ENCODE data around the gene BABAM2. TPM values are rescaled to one million over a fixed set of nuclear protein-coding genes. Genes with fewer than 3 reads are reported as not detected.

Gene BABAM2
- total RNA-seq, 4 donors from 2014 or later: 33.3 to 48.9 (median 37.9) TPM

DNA sequence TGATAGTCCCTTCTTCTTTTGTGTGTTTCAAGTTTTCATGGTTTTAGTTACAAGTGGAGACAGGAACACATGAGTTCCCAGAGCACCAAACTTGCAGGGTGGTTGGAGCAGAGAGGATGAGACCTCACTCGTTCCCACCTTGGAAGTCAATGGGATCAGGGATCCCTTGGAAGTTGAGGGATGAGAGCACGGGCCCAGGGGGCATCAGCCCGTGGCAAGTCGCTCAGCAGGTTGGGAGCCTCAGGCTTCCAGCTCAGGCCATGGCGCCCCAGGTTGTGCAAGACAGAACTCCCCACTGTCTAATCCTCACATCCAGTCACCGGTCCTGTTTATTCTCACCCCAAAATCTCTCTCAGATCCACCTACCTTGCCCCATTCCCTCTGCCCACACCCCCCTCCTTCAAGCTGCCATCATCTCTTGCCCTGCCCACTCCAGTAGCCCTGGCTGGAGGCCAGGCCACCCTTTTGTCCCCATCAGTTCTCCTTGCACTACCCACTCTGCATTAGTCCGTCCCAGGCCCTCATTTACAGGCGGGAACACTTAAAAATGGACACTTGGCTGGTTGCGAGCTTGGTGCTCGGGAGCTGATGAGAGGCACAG, 464.5 kb downstream of the BABAM2 start:
- 90 to 100% methylated on average over 1 to 10 of the region's 10 CpGs for WGBS, 2 donors (ENCODE audit: low coverage in 1 of 2)
- in situ Hi-C loops (cut with MboI; ENCODE audit: low pct_ligation_motif_present in 1 of 4, low pct_unique_long_range_greater_than_20kb in 1 of 4, low sequenced_read_pairs in 3 of 4): no loop called here

DNA sequence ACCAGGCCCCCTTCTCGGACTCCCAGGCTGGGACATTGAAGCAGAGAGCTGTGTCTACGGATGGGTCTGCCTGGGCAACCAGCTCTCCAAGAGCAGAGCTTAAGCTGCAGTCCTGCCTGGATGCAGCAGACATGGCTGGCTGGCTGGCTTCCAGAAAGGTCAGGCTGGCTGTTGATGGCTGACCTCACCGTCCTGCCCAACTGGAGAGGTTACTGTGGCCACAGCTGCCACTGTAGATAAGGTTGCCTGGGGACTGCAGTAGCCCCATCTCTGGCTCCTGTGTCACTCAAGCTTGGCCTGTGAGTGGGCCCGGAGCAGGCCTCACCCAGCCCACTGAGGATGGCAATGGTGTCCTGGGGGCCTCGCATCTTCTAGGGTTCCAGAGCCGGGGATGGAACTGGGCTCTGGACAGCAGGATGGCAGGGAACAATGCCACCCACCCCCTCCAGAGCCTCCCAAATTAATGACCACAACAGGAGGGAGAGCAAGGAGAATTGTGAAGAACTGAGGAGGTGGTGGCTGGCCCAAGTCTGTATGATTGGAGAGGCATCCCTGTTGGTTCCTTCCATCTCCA, 465.1 kb downstream of the BABAM2 start:
- WGBS, 2 donors (ENCODE audit: low coverage in 1 of 2): 81% methylated on average over 6 of the region's 6 CpGs; no CpG with 5 or more reads in 1 of the 2 donors
- in situ Hi-C loops (cut with MboI; ENCODE audit: low pct_ligation_motif_present in 1 of 4, low pct_unique_long_range_greater_than_20kb in 1 of 4, low sequenced_read_pairs in 3 of 4) (no loop called here), intact Hi-C loops (cut with DNase I; ENCODE audit: low total_unique reads) (no loop called here)
- Histone ChIP-seq H3K4me3 (no peak overlapping the region), H3K9me3 (no peaks in the 10 kb centered on the region), H3K27ac (peak overlapping the region; percentile 68 to 80 (median 76)), H3K36me3 (no peaks in the 10 kb centered on the region), H3K27me3 (no peaks in the 10 kb centered on the region), H3K4me1 (peaks cover 20 to 48% (median 36%) of the 10 kb centered on the region in 4 donors)
- DNase-seq: no peak
- TF ChIP-seq POLR2A (IDR thresholded peaks at IDR 0.05) (no peak), POLR2AphosphoS5 (IDR thresholded peaks at IDR 0.05) (no peak), EP300 (IDR thresholded peaks at IDR 0.05; ENCODE audit: low read depth) (no peak)
- TF ChIP-seq, protein P1, sequence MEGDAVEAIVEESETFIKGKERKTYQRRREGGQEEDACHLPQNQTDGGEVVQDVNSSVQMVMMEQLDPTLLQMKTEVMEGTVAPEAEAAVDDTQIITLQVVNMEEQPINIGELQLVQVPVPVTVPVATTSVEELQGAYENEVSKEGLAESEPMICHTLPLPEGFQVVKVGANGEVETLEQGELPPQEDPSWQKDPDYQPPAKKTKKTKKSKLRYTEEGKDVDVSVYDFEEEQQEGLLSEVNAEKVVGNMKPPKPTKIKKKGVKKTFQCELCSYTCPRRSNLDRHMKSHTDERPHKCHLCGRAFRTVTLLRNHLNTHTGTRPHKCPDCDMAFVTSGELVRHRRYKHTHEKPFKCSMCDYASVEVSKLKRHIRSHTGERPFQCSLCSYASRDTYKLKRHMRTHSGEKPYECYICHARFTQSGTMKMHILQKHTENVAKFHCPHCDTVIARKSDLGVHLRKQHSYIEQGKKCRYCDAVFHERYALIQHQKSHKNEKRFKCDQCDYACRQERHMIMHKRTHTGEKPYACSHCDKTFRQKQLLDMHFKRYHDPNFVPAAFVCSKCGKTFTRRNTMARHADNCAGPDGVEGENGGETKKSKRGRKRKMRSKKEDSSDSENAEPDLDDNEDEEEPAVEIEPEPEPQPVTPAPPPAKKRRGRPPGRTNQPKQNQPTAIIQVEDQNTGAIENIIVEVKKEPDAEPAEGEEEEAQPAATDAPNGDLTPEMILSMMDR (IDR thresholded peaks at IDR 0.05): no peak

More for the DNA sequence above, 464.5 kb downstream of the BABAM2 start:
- H3K27me3 ChIP-seq: no peaks in the 10 kb centered on the region
- intact Hi-C loops (cut with DNase I; ENCODE audit: low total_unique reads): no loop called here
- peaks cover 20 to 44% (median 33%) of the 10 kb centered on the region in 4 donors for H3K4me1 ChIP-seq
- H3K4me3 ChIP-seq: no peak overlapping the region
- H3K36me3 ChIP-seq: no peaks in the 10 kb centered on the region
- peak overlapping the region; percentile 68 to 80 (median 76) for H3K27ac ChIP-seq
- no peaks in the 10 kb centered on the region for H3K9me3 ChIP-seq
- TF ChIP-seq, protein P1 (IDR thresholded peaks at IDR 0.05): no peak
- TF ChIP-seq POLR2A (IDR thresholded peaks at IDR 0.05) (no peak), EP300 (IDR thresholded peaks at IDR 0.05; ENCODE audit: low read depth) (no peak), POLR2AphosphoS5 (IDR thresholded peaks at IDR 0.05) (no peak)
- DNase-seq: no peak

DNA sequence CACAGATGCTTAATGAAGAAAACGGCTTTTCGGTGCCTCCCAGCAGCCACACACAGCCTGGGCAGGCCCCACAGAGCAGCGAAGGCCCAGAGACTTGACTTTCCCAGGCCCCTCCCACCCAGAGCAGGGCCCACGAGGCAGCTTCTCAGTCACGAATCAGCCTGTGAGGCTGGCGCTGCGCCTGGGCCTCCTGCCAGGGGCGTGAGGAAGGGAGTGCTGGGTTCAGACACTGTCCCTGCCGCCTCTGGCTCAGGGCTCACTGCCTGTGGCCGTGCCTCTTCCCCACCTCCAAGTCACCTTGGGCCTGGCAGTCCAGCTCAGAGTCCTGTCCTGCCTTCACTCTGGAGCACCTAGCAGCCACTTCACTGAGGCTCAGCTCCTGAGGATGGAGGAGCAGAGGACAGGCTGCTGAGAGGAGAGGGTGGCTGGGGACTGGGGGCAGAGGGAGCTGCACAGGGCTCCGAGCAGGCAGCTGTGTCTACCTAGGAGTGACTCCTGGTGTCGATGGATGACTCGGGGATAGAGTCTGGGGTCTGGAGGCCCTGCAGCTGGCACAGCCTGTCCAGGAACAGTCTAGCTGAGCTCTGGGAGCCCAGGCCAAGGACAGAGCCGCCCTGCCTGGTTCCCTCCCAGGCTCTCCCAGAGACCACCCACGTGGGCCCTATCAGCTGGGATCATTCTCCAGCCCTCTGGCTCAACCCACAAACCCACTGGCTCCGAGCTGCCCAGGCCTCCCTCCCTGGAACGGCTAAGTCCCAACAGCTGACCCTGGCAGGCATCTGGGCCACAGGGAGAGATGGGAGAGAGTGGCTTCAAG, 465.8 kb downstream of the BABAM2 start:
- intact Hi-C loops (cut with DNase I; ENCODE audit: low total_unique reads): no loop called here
- Histone ChIP-seq H3K36me3 (no peaks in the 10 kb centered on the region), H3K9me3 (no peaks in the 10 kb centered on the region), H3K4me1 (peaks cover 20 to 48% (median 36%) of the 10 kb centered on the region in 4 donors), H3K4me3 (no peak overlapping the region), H3K27me3 (no peaks in the 10 kb centered on the region), H3K27ac (peak overlapping the region; percentile 68 to 80 (median 76))
- TF ChIP-seq POLR2A (IDR thresholded peaks at IDR 0.05): peak; percentile 23
- peak; percentile 53 to 71 (median 68) for TF ChIP-seq POLR2AphosphoS5 (IDR thresholded peaks at IDR 0.05)
- TF ChIP-seq, protein P1 (IDR thresholded peaks at IDR 0.05): no peak
- in situ Hi-C loops (cut with MboI; ENCODE audit: low pct_ligation_motif_present in 1 of 4, low pct_unique_long_range_greater_than_20kb in 1 of 4, low sequenced_read_pairs in 3 of 4): no loop called here
- peak; percentile 89 for DNase-seq
- 37% methylated on average over 14 of the region's 17 CpGs; no CpG with 5 or more reads in 1 of the 2 donors for WGBS, 2 donors (ENCODE audit: low coverage in 1 of 2)

DNA sequence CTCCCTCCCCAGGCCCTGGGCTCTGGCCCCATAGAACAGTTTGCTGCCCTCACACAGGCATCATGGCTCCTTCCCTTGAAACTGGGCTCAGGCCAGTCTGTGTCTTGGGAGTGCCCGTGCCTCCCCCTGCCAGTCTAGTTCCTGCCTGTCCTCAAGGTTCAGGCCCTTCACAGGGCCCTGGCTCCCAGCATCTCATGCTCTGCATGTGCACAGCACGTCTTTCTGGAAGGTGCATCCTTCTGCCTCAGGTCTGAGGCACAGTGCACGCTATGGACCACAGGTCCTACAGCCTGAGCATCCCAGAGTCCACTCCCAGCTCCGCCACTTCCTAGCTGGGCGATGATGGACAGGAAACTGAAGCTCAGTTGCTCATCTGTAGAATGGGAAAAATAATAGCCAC, 466.5 kb downstream of the BABAM2 start:
- intact Hi-C loops (cut with DNase I; ENCODE audit: low total_unique reads): no loop called here
- WGBS, 2 donors (ENCODE audit: low coverage in 1 of 2): 98 to 100% methylated on average over 1 to 5 of the region's 5 CpGs
- peak overlapping the region; percentile 68 to 80 (median 76) for H3K27ac ChIP-seq

More for the DNA sequence above, 466.5 kb downstream of the BABAM2 start:
- DNase-seq: no peak
- Histone ChIP-seq H3K27me3 (no peaks in the 10 kb centered on the region), H3K4me1 (peaks cover 20 to 46% (median 32%) of the 10 kb centered on the region in 4 donors), H3K4me3 (no peak overlapping the region), H3K9me3 (no peaks in the 10 kb centered on the region), H3K36me3 (no peaks in the 10 kb centered on the region)
- in situ Hi-C loops (cut with MboI; ENCODE audit: low pct_ligation_motif_present in 1 of 4, low pct_unique_long_range_greater_than_20kb in 1 of 4, low sequenced_read_pairs in 3 of 4): no loop called here
- TF ChIP-seq POLR2A (IDR thresholded peaks at IDR 0.05) (no peak), EP300 (IDR thresholded peaks at IDR 0.05; ENCODE audit: low read depth) (no peak), POLR2AphosphoS5 (IDR thresholded peaks at IDR 0.05) (no peak)
- TF ChIP-seq, protein P1 (IDR thresholded peaks at IDR 0.05): no peak

Data from transverse colon (tissue), 4 donors.